ENCODE results near the gene FLRT3. TPM values are rescaled to one million over a fixed set of nuclear protein-coding genes. Genes with fewer than 3 reads are reported as not detected.
A peak's percentile ranks its signal among the peaks of the same experiment; 100 is the strongest.

Gene FLRT3
- total RNA-seq, 1 donor from 2014 or later = 17.1 TPM

GRCh38 chr20:14303651-14304050 lies 33.8 kb downstream of the FLRT3 start:
- Histone ChIP-seq H3K4me3 (ENCODE audit: low read depth, low read length) (no peak overlapping the region), H3K27me3 (ENCODE audit: control insufficient read depth, insufficient read depth, low read length) (no peaks in the 10 kb centered on the region), H3K36me3 (ENCODE audit: control insufficient read depth, insufficient read depth, low read length) (no peaks in the 10 kb centered on the region)
- DNase-seq (ENCODE audit: low read depth) (no peak), FAIRE-seq (no peak)
- TF ChIP-seq CTCF (IDR thresholded peaks at IDR 0.05; ENCODE audit: insufficient read depth, low read length, severe bottlenecking) = no peak

GRCh38 chr20:14303106-14303505 lies 34.3 kb downstream of the FLRT3 start:
- no peaks in the 10 kb centered on the region for H3K27me3 ChIP-seq (ENCODE audit: control insufficient read depth, insufficient read depth, low read length)
- FAIRE-seq = no peak
- no peak overlapping the region for H3K4me3 ChIP-seq (ENCODE audit: low read depth, low read length)
- no peaks in the 10 kb centered on the region for H3K36me3 ChIP-seq (ENCODE audit: control insufficient read depth, insufficient read depth, low read length)
- no peak for TF ChIP-seq CTCF (IDR thresholded peaks at IDR 0.05; ENCODE audit: insufficient read depth, low read length, severe bottlenecking)
- no peak for DNase-seq (ENCODE audit: low read depth)

- TF ChIP-seq CTCF (IDR thresholded peaks at IDR 0.05; ENCODE audit: insufficient read depth, low read length, severe bottlenecking) = no peak
- H3K4me3 ChIP-seq (ENCODE audit: low read depth, low read length) = no peak overlapping the region
- H3K27me3 ChIP-seq (ENCODE audit: control insufficient read depth, insufficient read depth, low read length) = no peaks in the 10 kb centered on the region
- FAIRE-seq = no peak
- H3K36me3 ChIP-seq (ENCODE audit: control insufficient read depth, insufficient read depth, low read length) = no peaks in the 10 kb centered on the region
- no peak for DNase-seq (ENCODE audit: low read depth)
Measured at GRCh38 chr20:14299831-14300230, 37.6 kb downstream of the FLRT3 start.

GRCh38 chr20:14295770-14296309 lies 41.6 kb downstream of the FLRT3 start:
- DNase-seq (ENCODE audit: low read depth) = peak; percentile 47
- no peaks in the 10 kb centered on the region for H3K27me3 ChIP-seq (ENCODE audit: control insufficient read depth, insufficient read depth, low read length)
- no peak for TF ChIP-seq CTCF (IDR thresholded peaks at IDR 0.05; ENCODE audit: insufficient read depth, low read length, severe bottlenecking)
- no peak for FAIRE-seq
- H3K4me3 ChIP-seq (ENCODE audit: low read depth, low read length) = no peak overlapping the region
- no peaks in the 10 kb centered on the region for H3K36me3 ChIP-seq (ENCODE audit: control insufficient read depth, insufficient read depth, low read length)

- no peaks in the 10 kb centered on the region for H3K36me3 ChIP-seq (ENCODE audit: control insufficient read depth, insufficient read depth, low read length)
- no peak for DNase-seq (ENCODE audit: low read depth)
- no peak for TF ChIP-seq CTCF (IDR thresholded peaks at IDR 0.05; ENCODE audit: insufficient read depth, low read length, severe bottlenecking)
- no peaks in the 10 kb centered on the region for H3K27me3 ChIP-seq (ENCODE audit: control insufficient read depth, insufficient read depth, low read length)
- H3K4me3 ChIP-seq (ENCODE audit: low read depth, low read length) = no peak overlapping the region
- no peak for FAIRE-seq
Measured at GRCh38 chr20:14295238-14295637, 42.2 kb downstream of the FLRT3 start.

- no peak for TF ChIP-seq CTCF (IDR thresholded peaks at IDR 0.05; ENCODE audit: insufficient read depth, low read length, severe bottlenecking)
- Histone ChIP-seq H3K36me3 (ENCODE audit: control insufficient read depth, insufficient read depth, low read length) (no peaks in the 10 kb centered on the region), H3K4me3 (ENCODE audit: low read depth, low read length) (no peak overlapping the region), H3K27me3 (ENCODE audit: control insufficient read depth, insufficient read depth, low read length) (no peaks in the 10 kb centered on the region)
- no peak for FAIRE-seq
- no peak for DNase-seq (ENCODE audit: low read depth)
Measured at GRCh38 chr20:14291502-14291901, 45.9 kb downstream of the FLRT3 start.
